ENCODE measurements around the gene GPR33. TPM values are rescaled to one million over a fixed set of nuclear protein-coding genes. Genes with fewer than 3 reads are reported as not detected.
"Not testable (repeated sequence)": the region's sequence is repeated elsewhere in the genome, so short reads cannot be mapped to it uniquely, and the experiment has no call there.

Gene GPR33
- total RNA-seq, 2 donors from 2014 or later: not detected

DNA sequence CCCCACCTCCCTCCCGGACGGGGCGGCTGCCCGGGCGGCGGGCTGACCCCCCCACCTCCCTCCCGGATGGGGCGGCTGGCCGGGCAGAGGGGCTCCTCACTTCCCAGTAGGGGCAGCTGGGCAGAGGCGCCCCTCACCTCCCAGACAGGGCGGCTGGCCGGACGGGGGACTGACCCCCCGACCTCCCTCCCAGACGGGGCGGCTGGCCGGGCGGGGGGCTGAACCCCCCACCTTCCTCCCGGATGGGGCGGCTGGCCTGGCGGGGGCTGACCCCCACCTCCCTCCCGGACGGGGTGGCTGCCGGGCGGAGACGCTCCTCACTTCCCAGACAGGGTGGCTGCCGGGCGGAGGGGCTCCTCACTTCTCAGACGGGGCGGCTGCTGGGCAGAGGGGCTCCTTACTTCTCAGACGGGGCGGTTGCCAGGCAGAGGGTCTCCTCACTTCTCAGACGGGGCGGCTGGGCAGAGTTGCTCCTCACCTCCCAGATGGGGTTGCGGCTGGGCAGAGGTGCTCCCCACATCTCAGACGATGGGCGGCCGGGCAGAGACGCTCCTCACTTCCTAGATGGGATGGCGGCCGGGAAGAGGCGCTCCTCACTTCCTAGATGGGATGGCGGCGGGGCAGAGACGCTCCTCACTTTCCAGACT lies 50.7 kb downstream of the GPR33 start:
- not testable (repeated sequence) for ATAC-seq; H3K27ac Mint-ChIP-seq; H3K9me3 Mint-ChIP-seq; DNase-seq (ENCODE audit: low spot score in 2 of 2)
- H3K36me3 Mint-ChIP-seq: peaks cover 10 to 15% of the 10 kb centered on the region in 2 donors

DNA sequence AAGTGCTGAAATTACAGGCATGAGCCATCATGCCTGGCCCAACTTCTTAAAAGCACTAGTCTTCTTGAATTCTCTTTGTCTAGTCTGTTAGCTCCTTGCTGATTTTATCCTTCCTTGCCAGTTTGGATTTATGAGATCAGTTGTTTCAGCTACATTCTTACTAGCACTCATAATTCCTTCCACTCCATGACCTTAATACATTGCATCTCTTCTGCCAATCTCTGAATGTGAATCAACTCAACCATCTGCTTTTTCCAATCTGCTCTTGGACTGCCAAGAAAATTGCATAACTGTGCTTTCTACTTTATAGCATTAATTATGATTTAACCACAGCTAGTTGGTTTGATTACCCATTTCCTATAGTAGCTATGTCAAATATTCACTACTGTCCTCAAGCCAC lies 52.6 kb downstream of the GPR33 start:
- DNase-seq (ENCODE audit: low spot score in 2 of 2) (no peak), ATAC-seq (no peak)
- Mint-ChIP-seq H3K27ac (no peak overlapping the region), H3K36me3 (peaks cover 14 to 20% of the 10 kb centered on the region in 2 donors), H3K9me3 (peaks cover 4 to 15% of the 10 kb centered on the region in 2 donors)

Other genes with a start within 250 kb of the GPR33 start
- 10 to 100 TPM in 1 of 2 donors, 1 to 10 TPM in 1; 9.9 to 12.7 TPM for gene HEATR5A, start 67.5 kb downstream of the GPR33 start, total RNA-seq
- gene DTD2, start 30.5 kb downstream of the GPR33 start, total RNA-seq: 10 to 100 TPM in 1 of 2 donors, 1 to 10 TPM in 1; 8.6 to 22.8 TPM
- 10 to 100 TPM in 1 of 2 donors, 1 to 10 TPM in 1; 7.5 to 10.3 TPM for gene NUBPL, start 73.4 kb upstream of the GPR33 start, total RNA-seq

All from activated naive CD4-positive, alpha-beta T cell treated with anti-CD3 and anti-CD28 coated beads, Interleukin-2, amount 50 U/mL, for 72 hours (primary cell).